Right forelimb (tissue), 1 donor: ENCODE data around the gene AKAP1.

Experiments
- DNase-seq: peaks from one replicate; pipeline ENCODE4 v3.0.0-alpha.2; 2018

AKAP1 gene, protein sequence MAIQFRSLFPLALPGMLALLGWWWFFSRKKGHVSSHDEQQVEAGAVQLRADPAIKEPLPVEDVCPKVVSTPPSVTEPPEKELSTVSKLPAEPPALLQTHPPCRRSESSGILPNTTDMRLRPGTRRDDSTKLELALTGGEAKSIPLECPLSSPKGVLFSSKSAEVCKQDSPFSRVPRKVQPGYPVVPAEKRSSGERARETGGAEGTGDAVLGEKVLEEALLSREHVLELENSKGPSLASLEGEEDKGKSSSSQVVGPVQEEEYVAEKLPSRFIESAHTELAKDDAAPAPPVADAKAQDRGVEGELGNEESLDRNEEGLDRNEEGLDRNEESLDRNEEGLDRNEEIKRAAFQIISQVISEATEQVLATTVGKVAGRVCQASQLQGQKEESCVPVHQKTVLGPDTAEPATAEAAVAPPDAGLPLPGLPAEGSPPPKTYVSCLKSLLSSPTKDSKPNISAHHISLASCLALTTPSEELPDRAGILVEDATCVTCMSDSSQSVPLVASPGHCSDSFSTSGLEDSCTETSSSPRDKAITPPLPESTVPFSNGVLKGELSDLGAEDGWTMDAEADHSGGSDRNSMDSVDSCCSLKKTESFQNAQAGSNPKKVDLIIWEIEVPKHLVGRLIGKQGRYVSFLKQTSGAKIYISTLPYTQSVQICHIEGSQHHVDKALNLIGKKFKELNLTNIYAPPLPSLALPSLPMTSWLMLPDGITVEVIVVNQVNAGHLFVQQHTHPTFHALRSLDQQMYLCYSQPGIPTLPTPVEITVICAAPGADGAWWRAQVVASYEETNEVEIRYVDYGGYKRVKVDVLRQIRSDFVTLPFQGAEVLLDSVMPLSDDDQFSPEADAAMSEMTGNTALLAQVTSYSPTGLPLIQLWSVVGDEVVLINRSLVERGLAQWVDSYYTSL

GRCh38 chr17:57084802-57085447 is at the start of gene AKAP1:
Gene AKAP1, plus strand, starts transcription at chr17:57085246. Its CDS starts 20,219 bp downstream, at chr17:57105465.
- DNase-seq: peak; percentile 96

GRCh38 chr17:57035971-57036481 is 49.0 kb upstream of the AKAP1 start:
- no peak for DNase-seq

DNA sequence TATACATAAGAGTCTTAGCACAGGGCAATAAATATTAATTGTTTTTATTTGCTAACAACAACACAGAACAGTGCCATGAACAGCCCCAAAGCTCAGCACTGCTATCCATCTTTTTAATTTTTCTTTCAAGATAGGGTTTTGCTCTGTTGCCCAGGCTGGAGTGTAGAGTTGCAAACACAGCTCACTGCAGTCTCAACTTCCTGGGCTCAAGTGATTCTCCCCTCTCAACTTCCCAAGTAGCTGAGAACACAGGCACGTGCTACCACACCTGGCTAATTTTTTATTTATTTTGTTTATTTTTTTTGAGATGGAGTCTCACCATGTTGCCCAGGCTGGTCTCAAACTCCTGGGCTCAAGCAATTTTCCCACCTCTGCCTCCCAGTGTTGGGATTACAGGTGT is 47.6 kb upstream of the AKAP1 start:
- DNase-seq: no peak

GRCh38 chr17:57038486-57038885 is 46.6 kb upstream of the AKAP1 start:
- DNase-seq: no peak

- DNase-seq: no peak
These were observed 44.5 kb upstream of the AKAP1 start for GRCh38 chr17:57040571-57040970.

DNA sequence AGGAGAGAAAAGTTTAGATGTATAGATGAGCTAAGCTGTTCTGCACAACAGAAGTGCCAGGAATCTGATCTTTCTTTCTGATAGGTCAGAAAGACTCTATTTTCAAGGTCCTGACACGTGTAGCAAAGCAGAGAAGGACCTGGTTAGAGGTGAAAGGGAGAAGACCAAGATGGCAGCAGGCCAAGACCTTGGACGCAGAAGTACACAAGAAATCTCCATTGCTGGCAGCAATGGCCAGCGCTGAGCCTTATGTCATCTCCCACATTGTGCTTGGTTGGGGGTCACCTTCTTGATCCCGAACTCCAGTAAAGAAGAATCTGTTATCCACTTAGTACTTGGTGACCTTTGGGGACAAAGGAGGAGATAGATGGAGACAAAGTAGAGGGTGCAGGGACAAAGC is 41.8 kb upstream of the AKAP1 start:
- DNase-seq: no peak

DNA sequence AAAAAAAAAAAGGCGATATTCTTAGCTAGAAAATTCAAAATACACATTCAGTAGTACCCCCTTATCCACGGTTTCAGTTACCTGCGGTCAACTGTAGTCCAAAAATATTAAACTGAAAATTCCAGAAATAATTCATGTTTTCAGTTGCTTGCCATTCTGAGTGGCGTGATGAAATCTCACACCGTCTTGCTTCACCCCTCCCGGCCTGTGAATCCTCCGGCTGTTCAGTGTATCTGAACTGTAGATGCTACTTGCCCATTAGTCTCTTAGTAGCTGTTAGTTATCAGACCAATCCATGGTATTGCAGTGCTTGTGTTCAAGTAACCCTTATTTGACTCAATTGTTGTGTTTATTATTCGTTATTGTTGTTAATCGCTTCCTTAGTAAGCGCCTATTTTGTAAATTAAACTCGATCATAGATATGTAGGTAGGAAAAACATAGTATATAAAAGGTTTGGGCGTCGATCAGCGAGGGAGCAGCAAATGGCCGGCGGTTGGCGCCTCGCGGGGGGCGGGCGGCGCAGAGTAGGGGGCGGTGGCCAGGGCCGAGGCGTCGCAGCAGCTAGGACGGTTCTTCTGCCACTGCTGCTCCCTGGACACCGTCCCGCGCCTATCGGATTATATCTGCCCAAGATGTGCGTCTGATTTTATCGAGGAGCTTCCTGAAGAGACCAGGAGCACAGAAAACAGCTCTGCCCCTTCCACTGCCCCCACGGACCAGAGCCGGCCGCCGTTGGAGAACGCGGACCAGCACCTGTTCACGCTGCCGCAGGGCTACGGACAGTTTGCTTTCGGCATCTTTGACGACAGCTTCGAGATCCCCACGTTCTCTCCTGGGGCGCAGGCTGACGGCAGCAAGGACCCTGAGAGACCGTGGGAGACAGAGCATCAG is 39.8 kb upstream of the AKAP1 start:
- DNase-seq: no peak

- peak; percentile 64 for DNase-seq
These were observed 39.0 kb upstream of the AKAP1 start for GRCh38 chr17:57045868-57046704.

GRCh38 chr17:57046749-57047148 is 38.3 kb upstream of the AKAP1 start:
- DNase-seq: no peak

DNA sequence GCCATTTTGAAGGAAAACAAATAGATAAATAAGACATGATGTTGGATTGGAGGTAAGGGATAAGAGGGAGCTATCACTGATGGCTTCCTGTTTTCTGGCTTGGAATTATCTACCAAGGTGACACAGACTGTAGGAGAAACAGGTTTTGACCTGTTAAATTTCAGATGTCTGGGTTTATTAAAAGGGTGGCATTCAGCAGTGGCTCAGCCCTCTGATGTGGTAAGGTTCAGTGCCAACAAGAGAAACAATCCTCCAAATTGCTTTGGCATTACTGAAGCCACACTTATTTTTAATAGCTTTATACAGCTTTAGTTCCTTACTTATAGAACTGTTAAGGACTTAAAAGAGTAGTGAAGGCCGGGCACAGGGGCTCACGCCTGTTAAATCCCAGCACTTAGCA is 37.0 kb upstream of the AKAP1 start:
- no peak for DNase-seq

DNA sequence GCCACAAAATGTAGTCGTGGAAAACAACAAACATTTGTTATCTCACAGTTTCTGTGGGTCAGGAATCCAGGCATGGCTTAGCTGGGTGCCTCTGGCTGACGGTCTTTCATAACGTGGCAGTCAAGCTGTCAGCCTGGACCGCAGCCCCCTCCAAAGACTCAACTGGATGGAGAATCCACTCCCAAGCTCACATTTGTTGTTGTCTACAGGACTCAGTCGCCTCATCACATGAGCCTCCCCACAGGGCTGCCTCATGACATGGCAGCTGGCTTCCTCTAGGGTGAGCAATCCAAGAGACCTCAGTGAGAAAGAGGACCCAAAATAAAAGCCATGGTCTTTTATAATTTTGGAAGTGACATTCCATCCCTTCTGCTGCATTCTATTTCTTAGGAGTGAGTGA is 34.7 kb upstream of the AKAP1 start:
- no peak for DNase-seq

GRCh38 chr17:57051886-57052361 is 33.1 kb upstream of the AKAP1 start:
- no peak for DNase-seq

- DNase-seq: no peak
These were observed 22.2 kb upstream of the AKAP1 start for GRCh38 chr17:57062865-57063264.

DNA sequence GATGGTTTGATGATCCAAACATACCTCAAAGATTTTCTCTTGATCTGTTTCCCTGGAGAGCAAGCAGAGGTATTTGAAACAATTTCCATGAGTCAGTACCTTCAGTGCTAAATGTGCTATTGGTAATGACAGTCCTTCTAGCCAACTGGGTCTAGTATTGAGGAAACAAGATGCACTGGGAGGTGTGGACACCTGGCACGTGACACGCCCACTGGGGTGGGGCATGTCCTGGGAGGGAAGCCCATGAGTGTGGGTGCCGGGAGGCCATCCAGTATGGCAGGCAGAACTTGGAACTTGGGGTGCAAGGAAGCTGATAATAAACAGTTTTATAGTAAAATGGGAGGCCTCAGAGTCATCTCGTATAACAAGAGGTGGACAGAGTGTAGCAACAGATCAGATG is 17.9 kb upstream of the AKAP1 start:
- DNase-seq: no peak

DNA sequence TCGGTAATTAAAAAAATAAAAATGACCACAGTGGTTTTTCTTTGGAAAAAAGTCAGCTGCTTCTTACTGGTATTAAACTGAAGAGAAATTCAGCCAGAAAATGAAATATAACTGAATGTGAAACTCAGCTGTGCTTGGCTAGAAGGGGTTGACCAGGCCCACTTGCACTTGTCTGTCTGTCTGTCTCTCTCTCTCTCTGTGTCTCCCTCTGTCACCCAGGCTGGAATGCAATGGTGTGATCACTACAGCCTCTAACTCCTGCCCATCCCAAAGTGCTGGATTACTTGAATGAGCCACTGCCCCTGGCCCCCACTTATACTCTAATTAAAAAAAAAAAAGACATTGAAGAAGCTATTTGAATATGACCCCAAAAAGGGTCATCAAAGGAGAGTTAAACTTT is 17.3 kb upstream of the AKAP1 start:
- DNase-seq: no peak

GRCh38 chr17:57068222-57068658 is 16.8 kb upstream of the AKAP1 start:
- no peak for DNase-seq

GRCh38 chr17:57068707-57069106 is 16.3 kb upstream of the AKAP1 start:
- DNase-seq: no peak

GRCh38 chr17:57071991-57072944 is 12.8 kb upstream of the AKAP1 start:
- DNase-seq: no peak

DNA sequence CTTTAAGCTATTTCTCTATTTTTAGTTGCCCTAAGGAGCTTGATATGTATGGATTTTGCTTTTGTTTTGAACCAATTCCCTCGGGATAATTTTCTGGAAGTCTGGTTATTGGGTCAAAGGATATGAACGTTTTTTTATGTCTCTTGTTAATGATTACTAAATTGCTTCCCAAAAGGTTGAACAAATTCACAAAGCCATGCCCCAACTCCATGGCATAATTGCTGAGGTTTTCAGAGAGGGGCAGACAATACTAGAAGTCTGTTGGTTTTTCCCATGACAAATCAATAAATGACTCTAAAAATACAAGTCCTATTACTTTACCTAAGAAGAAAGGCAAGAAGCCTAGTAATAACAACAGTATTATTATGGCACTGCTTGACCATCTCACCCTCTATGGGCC is 11.4 kb upstream of the AKAP1 start:
- no peak for DNase-seq

GRCh38 chr17:57075193-57075592 is 9.9 kb upstream of the AKAP1 start:
- no peak for DNase-seq
